OCI-LY7 (cell line): ENCODE measurements around the gene KCNQ2. TPM values are rescaled to one million over a fixed set of nuclear protein-coding genes. Genes with fewer than 3 reads are reported as not detected.

Source experiments
- BruUV-seq: library from RNA; stranded (reverse); fragments of 400-500 nt; replicated peaks from 2 replicates; lab custom pipeline; 2021; lab: Mats Ljungman, UMichigan
- CTCF ChIA-PET: fragments of 300-600 bp; sonication (Branson Sonifier 250); formaldehyde crosslinking; loops from one replicate; lab custom pipeline; 2022; ENCODE audit warnings: antibody characterized with exemption; ENCODE audit not compliant: unreplicated experiment; lab: Charles Lee
- POLR2A ChIA-PET: fragments of 300-600 bp; sonication (Branson Sonifier 250); formaldehyde crosslinking; loops from one replicate; lab custom pipeline; 2022; ENCODE audit warnings: antibody characterized with exemption; lab: Charles Lee
- DNase-seq: peaks from one replicate; pipeline ENCODE4 v3.0.0-alpha.2; 2015; ENCODE audit warnings: low spot score
- H2AFZ ChIP-seq: fragments of 200-600 bp; sonication (generic), shearing (Covaris generic); 2 replicates; pipeline ENCODE4 v1.6.1; 2014; ENCODE audit warnings: mild to moderate bottlenecking, antibody characterized with exemption, low read length, moderate library complexity
- H3K27ac ChIP-seq: fragments of 200-600 bp; sonication (generic); 2 replicates; pipeline ENCODE4 v1.5.1; 2014; ENCODE audit warnings: mixed run types, low read depth, mild to moderate bottlenecking, moderate library complexity, low read length, inconsistent platforms; ENCODE audit not compliant: poor library complexity, severe bottlenecking
- H3K36me3 ChIP-seq: fragments of 200-600 bp; sonication (generic); 2 replicates; pipeline ENCODE4 v1.6.1; 2014; ENCODE audit warnings: mild to moderate bottlenecking, antibody characterized with exemption, low read length, moderate library complexity, mixed read lengths; ENCODE audit not compliant: insufficient read depth
- H3K4me1 ChIP-seq: fragments of 200-600 bp; sonication (generic); 2 replicates; pipeline ENCODE4 v1.5.1; 2014; ENCODE audit warnings: mild to moderate bottlenecking, low read length; ENCODE audit not compliant: insufficient read depth, poor library complexity, severe bottlenecking
- H3K4me2 ChIP-seq: fragments of 200-600 bp; sonication (generic); 2 replicates; pipeline ENCODE4 v1.6.1; 2014; ENCODE audit warnings: mild to moderate bottlenecking, low read length
- H3K4me3 ChIP-seq: fragments of 200-600 bp; sonication (generic); 2 replicates; pipeline ENCODE4 v1.5.1; 2014; ENCODE audit warnings: mild to moderate bottlenecking, low read depth, low read length; ENCODE audit not compliant: poor library complexity, severe bottlenecking
- H3K79me2 ChIP-seq: fragments of 200-600 bp; sonication (generic); 2 replicates; pipeline ENCODE4 v1.6.1; 2016; ENCODE audit warnings: low read depth, mild to moderate bottlenecking, low read length, moderate library complexity, mixed read lengths; ENCODE audit not compliant: insufficient read depth
- H3K9me2 ChIP-seq: fragments of 200-600 bp; sonication (generic); 2 replicates; pipeline ENCODE4 v1.6.1; 2016; ENCODE audit warnings: mild to moderate bottlenecking, low read length, mixed read lengths; ENCODE audit not compliant: insufficient read depth
- H3K9me3 ChIP-seq: fragments of 200-600 bp; sonication (generic); 2 replicates; pipeline ENCODE4 v1.6.1; 2014; ENCODE audit warnings: mild to moderate bottlenecking, mixed run types, low read length, mixed read lengths
- H4K20me1 ChIP-seq: fragments of 200-600 bp; sonication (generic); 2 replicates; pipeline ENCODE4 v1.6.1; 2014; ENCODE audit warnings: mild to moderate bottlenecking, antibody characterized with exemption, low read length, moderate library complexity, mixed read lengths; ENCODE audit not compliant: insufficient read depth
- CTCF ChIP-seq: fragments of 200-600 bp; sonication (generic); conservative IDR thresholded peaks from 2 replicates; pipeline ENCODE4 v1.5.1; 2014; ENCODE audit warnings: mild to moderate bottlenecking, antibody characterized with exemption, low read length, moderate library complexity, mixed read lengths
- EZH2phosphoT487 ChIP-seq: fragments of 200-600 bp; sonication (generic); IDR thresholded peaks from 2 replicates; pipeline ENCODE4 v1.6.1; 2018; ENCODE audit warnings: low read depth, borderline replicate concordance, mild to moderate bottlenecking, mixed run types, antibody characterized with exemption, low read length, moderate library complexity, mixed read lengths
- intact Hi-C: fragments of 100-400 bp; cut with micrococcal nuclease; formaldehyde crosslinking; loops from one replicate; pipeline ENCODE4 v1.10.0; 2022; ENCODE audit not compliant: unreplicated experiment
- total RNA-seq, 2 experiments: library from RNA; depleted of rRNA in 1 of 2; stranded (reverse); fragments of >200 nt in 1 of 2; shearing (Covaris generic) in 1 of 2; gene quantifications; 2 replicates each; pipeline ENCODE4 v1.2.3, GENCODE V29; 2014 to 2022

Gene KCNQ2
- total RNA-seq, 2 experiments from 2014 or later: not detected

GRCh38 chr20:63445075-63445734 is 27.2 kb downstream of the KCNQ2 start:
- ChIA-PET CTCF (no interaction called here), POLR2A (no interaction called here)
- H4K20me1 ChIP-seq: no peaks in the 10 kb centered on the region
- H3K9me3 ChIP-seq: 0 out of 2 replicates have a peak, but pooled peaks cover 5% of the 10 kb centered on the region
- no peak for DNase-seq
- H3K4me2 ChIP-seq: no peak overlapping the region
- intact Hi-C loops: no loop called here
- H2AFZ ChIP-seq: no peak overlapping the region
- no peak for TF ChIP-seq EZH2phosphoT487
- no peak for TF ChIP-seq CTCF
- no peaks in the 10 kb centered on the region for H3K36me3 ChIP-seq
- no peaks in the 10 kb centered on the region for H3K9me2 ChIP-seq
- no peaks in the 10 kb centered on the region for H3K4me1 ChIP-seq
- H3K27ac ChIP-seq: no peak overlapping the region
- H3K4me3 ChIP-seq: no peak overlapping the region
- BruUV-seq: no TSS peak
- no peaks in the 10 kb centered on the region for H3K79me2 ChIP-seq

DNA sequence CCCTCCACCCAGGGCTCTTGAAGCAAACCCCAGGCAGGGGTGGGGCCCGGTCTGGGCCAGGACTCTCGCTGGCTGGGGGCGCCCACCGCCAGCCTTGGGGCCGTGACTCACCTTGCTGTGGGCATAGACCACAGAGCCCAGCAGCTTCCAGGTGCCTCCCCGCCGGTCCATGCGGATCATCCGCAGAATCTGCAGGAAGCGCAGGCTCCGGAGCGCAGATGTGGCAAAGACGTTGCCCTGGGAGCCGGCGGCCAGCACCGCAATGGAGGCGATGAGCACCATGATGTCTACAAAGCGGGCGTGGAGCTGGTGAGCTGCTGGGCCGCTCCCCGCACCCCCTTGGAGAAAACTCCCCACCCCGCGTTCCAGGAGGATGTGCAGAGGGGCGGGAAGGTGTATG is 27.9 kb downstream of the KCNQ2 start:
- Histone ChIP-seq H3K4me2 (no peak overlapping the region), H3K79me2 (no peaks in the 10 kb centered on the region), H2AFZ (no peak overlapping the region), H3K9me2 (no peaks in the 10 kb centered on the region), H3K36me3 (no peaks in the 10 kb centered on the region), H4K20me1 (no peaks in the 10 kb centered on the region), H3K4me3 (no peak overlapping the region), H3K9me3 (0 out of 2 replicates have a peak, but pooled peaks cover 5% of the 10 kb centered on the region), H3K4me1 (no peaks in the 10 kb centered on the region), H3K27ac (no peak overlapping the region)
- TF ChIP-seq EZH2phosphoT487: no peak
- TF ChIP-seq CTCF: no peak
- POLR2A ChIA-PET: no interaction called here
- DNase-seq: no peak
- BruUV-seq: no TSS peak
- CTCF ChIA-PET: no interaction called here
- intact Hi-C loops: no loop called here

DNA sequence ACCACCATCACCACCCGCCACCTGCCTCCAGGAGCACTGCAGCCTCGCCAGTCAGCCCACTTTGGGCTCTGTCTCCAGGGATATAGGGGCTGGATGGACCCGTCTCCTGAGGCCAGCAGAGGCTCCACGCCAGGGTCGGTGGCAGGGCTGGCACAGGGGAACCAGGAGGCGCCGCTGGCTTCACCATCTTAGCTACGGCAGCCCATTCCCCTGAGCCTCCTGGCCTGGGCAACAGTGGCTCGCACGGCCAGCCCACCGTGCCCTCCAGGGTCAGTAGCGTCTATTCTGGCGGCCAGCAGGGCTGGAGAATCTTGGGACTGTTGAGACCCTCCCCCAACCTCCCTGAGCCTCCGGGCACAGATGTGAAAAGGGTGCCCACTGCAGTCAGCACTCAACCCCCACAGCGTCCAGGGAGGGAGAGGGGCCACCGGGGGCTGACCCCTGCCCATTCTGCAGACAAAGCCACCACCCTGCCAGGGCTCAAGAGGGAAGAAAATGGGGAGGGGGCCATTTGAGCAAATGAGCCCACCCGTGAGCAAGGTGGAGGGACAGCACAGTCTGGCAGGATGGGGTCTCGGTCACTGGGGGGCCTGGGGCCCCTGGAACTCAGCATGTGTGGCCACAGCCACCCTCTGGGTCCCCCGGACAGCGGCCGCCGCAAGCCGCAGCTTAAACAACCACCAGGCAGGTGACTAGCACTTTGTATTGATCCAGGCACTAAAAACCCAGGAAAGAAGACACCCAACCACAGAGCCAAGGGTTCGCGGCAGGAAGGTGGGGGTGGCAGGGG is 28.7 kb downstream of the KCNQ2 start:
- Histone ChIP-seq H3K9me3 (0 out of 2 replicates have a peak, but pooled peaks cover 5% of the 10 kb centered on the region), H3K27ac (no peak overlapping the region), H3K79me2 (no peaks in the 10 kb centered on the region), H3K4me2 (no peak overlapping the region), H4K20me1 (no peaks in the 10 kb centered on the region), H3K9me2 (no peaks in the 10 kb centered on the region), H3K4me1 (no peaks in the 10 kb centered on the region), H3K4me3 (no peak overlapping the region), H3K36me3 (no peaks in the 10 kb centered on the region), H2AFZ (no peak overlapping the region)
- POLR2A ChIA-PET: no interaction called here
- DNase-seq: no peak
- no TSS peak for BruUV-seq
- CTCF ChIA-PET: no interaction called here
- intact Hi-C loops: no loop called here
- TF ChIP-seq CTCF (no peak), EZH2phosphoT487 (no peak)
